SK-N-SH treated with all-trans-retinoic acid at 6 μM for 48 hours (cell line): ENCODE data around the gene PHYHIPL.

Experiments used
- ATAC-seq: fragments of 200-7000 bp; cut with Tn5 transposase; 3 replicates; pipeline ENCODE4 v1.9.1; 2020; ENCODE audit warnings: mild to moderate bottlenecking, moderate library complexity
- ARNTL ChIP-seq: fragments of 450-650 bp; formaldehyde crosslinking; IDR thresholded peaks from 2 replicates; pipeline ENCODE4 v1.5.0; 2020; ENCODE audit warnings: low read depth, mild to moderate bottlenecking, moderate library complexity, borderline replicate concordance
- BACH2 ChIP-seq: fragments of 250-450 bp; sonication (Bioruptor Pico); IDR thresholded peaks from 2 replicates; pipeline ENCODE4 v1.9.0; 2021; ENCODE audit warnings: mild to moderate bottlenecking, borderline replicate concordance
- CREB5 ChIP-seq: fragments of 250-450 bp; sonication (Bioruptor Pico); IDR thresholded peaks from 2 replicates; pipeline ENCODE4 v1.5.1; 2020; ENCODE audit warnings: low read depth, mild to moderate bottlenecking, moderate library complexity
- CSDC2 ChIP-seq: fragments of 250-450 bp; sonication (Bioruptor Pico); IDR thresholded peaks from 2 replicates; pipeline ENCODE4 v1.5.0; 2020; ENCODE audit warnings: mild to moderate bottlenecking, moderate library complexity
- ESRRG ChIP-seq: fragments of 250-450 bp; sonication (Bioruptor Pico); IDR thresholded peaks from 2 replicates; pipeline ENCODE4 v1.6.1; 2021; ENCODE audit warnings: mild to moderate bottlenecking
- GLIS3 ChIP-seq: fragments of 250-450 bp; sonication (Bioruptor Pico); IDR thresholded peaks from 2 replicates; pipeline ENCODE4 v1.5.0; 2020; ENCODE audit warnings: mild to moderate bottlenecking, moderate library complexity
- ISL1 ChIP-seq: fragments of 250-450 bp; sonication (Bioruptor Pico); IDR thresholded peaks from 2 replicates; pipeline ENCODE4 v2.1.2; 2022; ENCODE audit warnings: mild to moderate bottlenecking, moderate library complexity
- OSR1 ChIP-seq: fragments of 250-450 bp; sonication (Bioruptor Pico); IDR thresholded peaks from 2 replicates; pipeline ENCODE4 v1.8.0; 2022; ENCODE audit warnings: moderate library complexity, mild to moderate bottlenecking, inconsistent platforms
- PPARA ChIP-seq: fragments of 250-450 bp; sonication (Bioruptor Pico); IDR thresholded peaks from 2 replicates; pipeline ENCODE4 v1.5.0; 2020; ENCODE audit warnings: mild to moderate bottlenecking, borderline replicate concordance
- RARB ChIP-seq: fragments of 250-450 bp; sonication (Bioruptor Pico); IDR thresholded peaks from 2 replicates; pipeline ENCODE4 v1.8.0; 2021; ENCODE audit warnings: mild to moderate bottlenecking, moderate library complexity
- SNAI2 ChIP-seq: fragments of 250-450 bp; sonication (Bioruptor Pico); IDR thresholded peaks from 2 replicates; pipeline ENCODE4 v1.5.0; 2020; ENCODE audit warnings: mild to moderate bottlenecking, moderate library complexity
- TCF4 ChIP-seq: fragments of 250-450 bp; sonication (Bioruptor Pico); IDR thresholded peaks from 2 replicates; pipeline ENCODE4 v1.8.0; 2021; ENCODE audit warnings: mild to moderate bottlenecking, moderate library complexity, borderline replicate concordance
- TOX ChIP-seq: fragments of 250-450 bp; sonication (Bioruptor Pico); IDR thresholded peaks from 2 replicates; pipeline ENCODE4 v1.8.0; 2021; ENCODE audit warnings: mild to moderate bottlenecking, moderate library complexity, borderline replicate concordance
- ZC3H10 ChIP-seq: fragments of 250-450 bp; sonication (Bioruptor Pico); IDR thresholded peaks from 2 replicates; pipeline ENCODE4 v1.5.1; 2021; ENCODE audit warnings: mild to moderate bottlenecking, moderate library complexity
- ZFP3 ChIP-seq: fragments of 250-450 bp; sonication (Bioruptor Pico); IDR thresholded peaks from 2 replicates; pipeline ENCODE4 v1.5.0; 2020; ENCODE audit warnings: mild to moderate bottlenecking, moderate library complexity
- ZFP30 ChIP-seq: fragments of 450-650 bp; formaldehyde crosslinking; IDR thresholded peaks from 2 replicates; pipeline ENCODE4 v1.5.0; 2022; ENCODE audit warnings: mild to moderate bottlenecking, moderate library complexity
- ZNF565 ChIP-seq: fragments of 450-650 bp; formaldehyde crosslinking; conservative IDR thresholded peaks from 2 replicates; pipeline ENCODE4 v1.5.0; 2020; ENCODE audit warnings: low read depth, mild to moderate bottlenecking, moderate library complexity
- ZNF70 ChIP-seq: fragments of 450-650 bp; formaldehyde crosslinking; IDR thresholded peaks from 2 replicates; pipeline ENCODE4 v1.5.0; 2020; ENCODE audit warnings: mild to moderate bottlenecking, moderate library complexity
- ZNF8 ChIP-seq: fragments of 450-650 bp; formaldehyde crosslinking; IDR thresholded peaks from 2 replicates; pipeline ENCODE4 v1.5.0; 2020; ENCODE audit warnings: mild to moderate bottlenecking, moderate library complexity
- TF ChIP-seq, protein P1 (sequence below): fragments of 250-450 bp; sonication (Bioruptor Pico); IDR thresholded peaks from 2 replicates; pipeline ENCODE4 v1.8.0; 2021; ENCODE audit warnings: low read depth, mild to moderate bottlenecking, moderate library complexity, borderline replicate concordance
- TF ChIP-seq, protein P2 (sequence below): fragments of 250-450 bp; sonication (Bioruptor Pico); IDR thresholded peaks from 2 replicates; pipeline ENCODE4 v1.5.0; 2020; ENCODE audit warnings: mild to moderate bottlenecking, moderate library complexity
- TF ChIP-seq, protein P3 (sequence below): fragments of 250-450 bp; sonication (Bioruptor Pico); IDR thresholded peaks from 2 replicates; pipeline ENCODE4 v1.8.0; 2020; ENCODE audit warnings: mild to moderate bottlenecking, moderate library complexity, borderline replicate concordance
- TF ChIP-seq, protein P4 (sequence below): fragments of 250-450 bp; sonication (Bioruptor Pico); IDR thresholded peaks from 2 replicates; pipeline ENCODE4 v1.5.1; 2021; ENCODE audit warnings: mild to moderate bottlenecking, moderate library complexity

The PHYHIPL gene

GRCh38 chr10:59127991-59128390 lies 48.5 kb upstream of the PHYHIPL start:
- TF ChIP-seq, protein P1, sequence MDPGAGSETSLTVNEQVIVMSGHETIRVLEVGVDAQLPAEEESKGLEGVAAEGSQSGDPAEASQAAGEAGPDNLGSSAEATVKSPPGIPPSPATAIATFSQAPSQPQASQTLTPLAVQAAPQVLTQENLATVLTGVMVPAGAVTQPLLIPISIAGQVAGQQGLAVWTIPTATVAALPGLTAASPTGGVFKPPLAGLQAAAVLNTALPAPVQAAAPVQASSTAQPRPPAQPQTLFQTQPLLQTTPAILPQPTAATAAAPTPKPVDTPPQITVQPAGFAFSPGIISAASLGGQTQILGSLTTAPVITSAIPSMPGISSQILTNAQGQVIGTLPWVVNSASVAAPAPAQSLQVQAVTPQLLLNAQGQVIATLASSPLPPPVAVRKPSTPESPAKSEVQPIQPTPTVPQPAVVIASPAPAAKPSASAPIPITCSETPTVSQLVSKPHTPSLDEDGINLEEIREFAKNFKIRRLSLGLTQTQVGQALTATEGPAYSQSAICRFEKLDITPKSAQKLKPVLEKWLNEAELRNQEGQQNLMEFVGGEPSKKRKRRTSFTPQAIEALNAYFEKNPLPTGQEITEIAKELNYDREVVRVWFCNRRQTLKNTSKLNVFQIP (CRISPR knock-in tag): no peak
- TF ChIP-seq, protein P2, sequence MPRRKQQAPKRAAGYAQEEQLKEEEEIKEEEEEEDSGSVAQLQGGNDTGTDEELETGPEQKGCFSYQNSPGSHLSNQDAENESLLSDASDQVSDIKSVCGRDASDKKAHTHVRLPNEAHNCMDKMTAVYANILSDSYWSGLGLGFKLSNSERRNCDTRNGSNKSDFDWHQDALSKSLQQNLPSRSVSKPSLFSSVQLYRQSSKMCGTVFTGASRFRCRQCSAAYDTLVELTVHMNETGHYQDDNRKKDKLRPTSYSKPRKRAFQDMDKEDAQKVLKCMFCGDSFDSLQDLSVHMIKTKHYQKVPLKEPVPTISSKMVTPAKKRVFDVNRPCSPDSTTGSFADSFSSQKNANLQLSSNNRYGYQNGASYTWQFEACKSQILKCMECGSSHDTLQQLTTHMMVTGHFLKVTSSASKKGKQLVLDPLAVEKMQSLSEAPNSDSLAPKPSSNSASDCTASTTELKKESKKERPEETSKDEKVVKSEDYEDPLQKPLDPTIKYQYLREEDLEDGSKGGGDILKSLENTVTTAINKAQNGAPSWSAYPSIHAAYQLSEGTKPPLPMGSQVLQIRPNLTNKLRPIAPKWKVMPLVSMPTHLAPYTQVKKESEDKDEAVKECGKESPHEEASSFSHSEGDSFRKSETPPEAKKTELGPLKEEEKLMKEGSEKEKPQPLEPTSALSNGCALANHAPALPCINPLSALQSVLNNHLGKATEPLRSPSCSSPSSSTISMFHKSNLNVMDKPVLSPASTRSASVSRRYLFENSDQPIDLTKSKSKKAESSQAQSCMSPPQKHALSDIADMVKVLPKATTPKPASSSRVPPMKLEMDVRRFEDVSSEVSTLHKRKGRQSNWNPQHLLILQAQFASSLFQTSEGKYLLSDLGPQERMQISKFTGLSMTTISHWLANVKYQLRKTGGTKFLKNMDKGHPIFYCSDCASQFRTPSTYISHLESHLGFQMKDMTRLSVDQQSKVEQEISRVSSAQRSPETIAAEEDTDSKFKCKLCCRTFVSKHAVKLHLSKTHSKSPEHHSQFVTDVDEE (CRISPR knock-in tag): no peak
- TF ChIP-seq CSDC2 (CRISPR knock-in tag): no peak
- no peak for TF ChIP-seq PPARA (CRISPR knock-in tag)
- TF ChIP-seq ISL1: no peak
- TF ChIP-seq GLIS3 (CRISPR knock-in tag): no peak
- TF ChIP-seq, protein P3, sequence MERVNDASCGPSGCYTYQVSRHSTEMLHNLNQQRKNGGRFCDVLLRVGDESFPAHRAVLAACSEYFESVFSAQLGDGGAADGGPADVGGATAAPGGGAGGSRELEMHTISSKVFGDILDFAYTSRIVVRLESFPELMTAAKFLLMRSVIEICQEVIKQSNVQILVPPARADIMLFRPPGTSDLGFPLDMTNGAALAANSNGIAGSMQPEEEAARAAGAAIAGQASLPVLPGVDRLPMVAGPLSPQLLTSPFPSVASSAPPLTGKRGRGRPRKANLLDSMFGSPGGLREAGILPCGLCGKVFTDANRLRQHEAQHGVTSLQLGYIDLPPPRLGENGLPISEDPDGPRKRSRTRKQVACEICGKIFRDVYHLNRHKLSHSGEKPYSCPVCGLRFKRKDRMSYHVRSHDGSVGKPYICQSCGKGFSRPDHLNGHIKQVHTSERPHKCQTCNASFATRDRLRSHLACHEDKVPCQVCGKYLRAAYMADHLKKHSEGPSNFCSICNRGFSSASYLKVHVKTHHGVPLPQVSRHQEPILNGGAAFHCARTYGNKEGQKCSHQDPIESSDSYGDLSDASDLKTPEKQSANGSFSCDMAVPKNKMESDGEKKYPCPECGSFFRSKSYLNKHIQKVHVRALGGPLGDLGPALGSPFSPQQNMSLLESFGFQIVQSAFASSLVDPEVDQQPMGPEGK: no peak
- no peak for TF ChIP-seq ESRRG
- no peak for TF ChIP-seq ZNF8 (CRISPR knock-in tag)
- TF ChIP-seq, protein P4, sequence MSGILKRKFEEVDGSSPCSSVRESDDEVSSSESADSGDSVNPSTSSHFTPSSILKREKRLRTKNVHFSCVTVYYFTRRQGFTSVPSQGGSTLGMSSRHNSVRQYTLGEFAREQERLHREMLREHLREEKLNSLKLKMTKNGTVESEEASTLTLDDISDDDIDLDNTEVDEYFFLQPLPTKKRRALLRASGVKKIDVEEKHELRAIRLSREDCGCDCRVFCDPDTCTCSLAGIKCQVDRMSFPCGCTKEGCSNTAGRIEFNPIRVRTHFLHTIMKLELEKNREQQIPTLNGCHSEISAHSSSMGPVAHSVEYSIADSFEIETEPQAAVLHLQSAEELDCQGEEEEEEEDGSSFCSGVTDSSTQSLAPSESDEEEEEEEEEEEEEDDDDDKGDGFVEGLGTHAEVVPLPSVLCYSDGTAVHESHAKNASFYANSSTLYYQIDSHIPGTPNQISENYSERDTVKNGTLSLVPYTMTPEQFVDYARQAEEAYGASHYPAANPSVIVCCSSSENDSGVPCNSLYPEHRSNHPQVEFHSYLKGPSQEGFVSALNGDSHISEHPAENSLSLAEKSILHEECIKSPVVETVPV (CRISPR knock-in tag): no peak
- TF ChIP-seq ZFP3 (CRISPR knock-in tag): no peak
- no peak for TF ChIP-seq TOX (CRISPR knock-in tag)
- no peak for TF ChIP-seq ZNF565 (CRISPR knock-in tag)
- TF ChIP-seq CREB5 (CRISPR knock-in tag): no peak
- no peak for TF ChIP-seq OSR1 (CRISPR knock-in tag)
- no peak for TF ChIP-seq ZFP30
- TF ChIP-seq TCF4 (CRISPR knock-in tag): no peak
- no peak for TF ChIP-seq ARNTL
- no peak for TF ChIP-seq SNAI2 (CRISPR knock-in tag)
- TF ChIP-seq BACH2 (CRISPR knock-in tag): no peak
- ATAC-seq: no peak

- TF ChIP-seq TOX (CRISPR knock-in tag) (no peak), ZNF70 (CRISPR knock-in tag) (no peak), CSDC2 (CRISPR knock-in tag) (no peak), ZNF8 (CRISPR knock-in tag) (no peak), CREB5 (CRISPR knock-in tag) (no peak), RARB (CRISPR knock-in tag) (no peak), ESRRG (no peak), OSR1 (CRISPR knock-in tag) (no peak), SNAI2 (CRISPR knock-in tag) (no peak), ZFP3 (CRISPR knock-in tag) (no peak), ZC3H10 (CRISPR knock-in tag) (no peak)
- TF ChIP-seq, protein P3: no peak
- TF ChIP-seq, protein P4 (CRISPR knock-in tag): no peak
- TF ChIP-seq, protein P1 (CRISPR knock-in tag): no peak
- TF ChIP-seq, all 23 proteins: peak for 0
Measured at GRCh38 chr10:59129867-59130266, 46.6 kb upstream of the PHYHIPL start.

More at GRCh38 chr10:59129867-59130266, 46.6 kb upstream of the PHYHIPL start:
- no peak for ATAC-seq
